Measurements from ENCODE around the gene STT3B. TPM values are rescaled to one million over a fixed set of nuclear protein-coding genes. Genes with fewer than 3 reads are reported as not detected.

Gene STT3B
- total RNA-seq (106 and 124 TPM in 2 replicates), polyA plus RNA-seq (105 and 113 TPM in 2 replicates)

GRCh38 chr3:31532587-31533168 lies at the start of gene STT3B:
Gene STT3B (plus strand): TSS chr3:31532925. CDS start chr3:31532999, 74 bp downstream.
- Histone ChIP-seq H3K9me3 (ENCODE audit: low read depth) (no peaks in the 10 kb centered on the region), H3K27me3 (no peaks in the 10 kb centered on the region), H3K4me3 (peak within 1 kb of the TSS; percentile 87), H3K27ac (peak within 1 kb of the TSS; percentile 95), H3K36me3 (no peaks in the 10 kb centered on the region), H3K4me1 (ENCODE audit: low read depth) (peaks cover 27% of the 10 kb centered on the region)
- peak; percentile 71 to 90 for DNase-seq (ENCODE audit: low read depth in 1 of 2, low spot score in 1 of 2)
- TF ChIP-seq, protein P1, sequence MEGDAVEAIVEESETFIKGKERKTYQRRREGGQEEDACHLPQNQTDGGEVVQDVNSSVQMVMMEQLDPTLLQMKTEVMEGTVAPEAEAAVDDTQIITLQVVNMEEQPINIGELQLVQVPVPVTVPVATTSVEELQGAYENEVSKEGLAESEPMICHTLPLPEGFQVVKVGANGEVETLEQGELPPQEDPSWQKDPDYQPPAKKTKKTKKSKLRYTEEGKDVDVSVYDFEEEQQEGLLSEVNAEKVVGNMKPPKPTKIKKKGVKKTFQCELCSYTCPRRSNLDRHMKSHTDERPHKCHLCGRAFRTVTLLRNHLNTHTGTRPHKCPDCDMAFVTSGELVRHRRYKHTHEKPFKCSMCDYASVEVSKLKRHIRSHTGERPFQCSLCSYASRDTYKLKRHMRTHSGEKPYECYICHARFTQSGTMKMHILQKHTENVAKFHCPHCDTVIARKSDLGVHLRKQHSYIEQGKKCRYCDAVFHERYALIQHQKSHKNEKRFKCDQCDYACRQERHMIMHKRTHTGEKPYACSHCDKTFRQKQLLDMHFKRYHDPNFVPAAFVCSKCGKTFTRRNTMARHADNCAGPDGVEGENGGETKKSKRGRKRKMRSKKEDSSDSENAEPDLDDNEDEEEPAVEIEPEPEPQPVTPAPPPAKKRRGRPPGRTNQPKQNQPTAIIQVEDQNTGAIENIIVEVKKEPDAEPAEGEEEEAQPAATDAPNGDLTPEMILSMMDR (IDR thresholded peaks at IDR 0.05; ENCODE audit: low read depth, low read length) = no peak

DNA sequence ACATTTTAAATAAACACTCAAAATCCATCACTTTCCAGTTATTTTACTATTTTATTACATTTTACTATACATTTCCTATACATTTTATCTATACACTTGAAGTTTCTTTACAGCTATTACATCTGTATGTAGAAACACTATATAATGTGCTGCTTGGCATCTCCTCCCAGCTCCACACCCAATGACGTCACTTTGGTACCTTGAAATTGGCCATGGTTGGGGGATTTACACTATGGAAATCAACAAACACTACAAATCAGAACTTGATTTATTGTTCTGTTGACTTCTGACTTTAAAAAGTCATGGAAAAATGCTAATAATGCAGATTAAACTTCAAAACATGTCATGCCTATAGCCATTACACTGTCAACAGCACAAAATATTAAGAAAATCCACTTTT lies 48.9 kb upstream of the STT3B start:
- no peak overlapping the region for H3K4me3 ChIP-seq
- no peaks in the 10 kb centered on the region for H3K9me3 ChIP-seq (ENCODE audit: low read depth)
- no peak for DNase-seq (ENCODE audit: low read depth in 1 of 2, low spot score in 1 of 2)
- no peaks in the 10 kb centered on the region for H3K27me3 ChIP-seq
- H3K27ac ChIP-seq = no peak overlapping the region
- TF ChIP-seq, protein P1 (IDR thresholded peaks at IDR 0.05; ENCODE audit: low read depth, low read length) = no peak
- H3K36me3 ChIP-seq = no peaks in the 10 kb centered on the region
- no peaks in the 10 kb centered on the region for H3K4me1 ChIP-seq (ENCODE audit: low read depth)

GRCh38 chr3:31485196-31485595 lies 47.5 kb upstream of the STT3B start:
- H3K27me3 ChIP-seq = no peaks in the 10 kb centered on the region
- H3K4me1 ChIP-seq (ENCODE audit: low read depth) = no peaks in the 10 kb centered on the region
- no peaks in the 10 kb centered on the region for H3K36me3 ChIP-seq
- TF ChIP-seq, protein P1 (IDR thresholded peaks at IDR 0.05; ENCODE audit: low read depth, low read length) = no peak
- no peak for DNase-seq (ENCODE audit: low read depth in 1 of 2, low spot score in 1 of 2)
- H3K27ac ChIP-seq = no peak overlapping the region
- H3K9me3 ChIP-seq (ENCODE audit: low read depth) = no peaks in the 10 kb centered on the region
- H3K4me3 ChIP-seq = no peak overlapping the region

- no peak overlapping the region for H3K27ac ChIP-seq
- H3K27me3 ChIP-seq = no peaks in the 10 kb centered on the region
- TF ChIP-seq, protein P1 (IDR thresholded peaks at IDR 0.05; ENCODE audit: low read depth, low read length) = no peak
- no peak overlapping the region for H3K4me3 ChIP-seq
- no peak for DNase-seq (ENCODE audit: low read depth in 1 of 2, low spot score in 1 of 2)
- H3K4me1 ChIP-seq (ENCODE audit: low read depth) = no peaks in the 10 kb centered on the region
- no peaks in the 10 kb centered on the region for H3K9me3 ChIP-seq (ENCODE audit: low read depth)
- no peaks in the 10 kb centered on the region for H3K36me3 ChIP-seq
These were observed 45.7 kb upstream of the STT3B start for GRCh38 chr3:31486865-31487533.

DNA sequence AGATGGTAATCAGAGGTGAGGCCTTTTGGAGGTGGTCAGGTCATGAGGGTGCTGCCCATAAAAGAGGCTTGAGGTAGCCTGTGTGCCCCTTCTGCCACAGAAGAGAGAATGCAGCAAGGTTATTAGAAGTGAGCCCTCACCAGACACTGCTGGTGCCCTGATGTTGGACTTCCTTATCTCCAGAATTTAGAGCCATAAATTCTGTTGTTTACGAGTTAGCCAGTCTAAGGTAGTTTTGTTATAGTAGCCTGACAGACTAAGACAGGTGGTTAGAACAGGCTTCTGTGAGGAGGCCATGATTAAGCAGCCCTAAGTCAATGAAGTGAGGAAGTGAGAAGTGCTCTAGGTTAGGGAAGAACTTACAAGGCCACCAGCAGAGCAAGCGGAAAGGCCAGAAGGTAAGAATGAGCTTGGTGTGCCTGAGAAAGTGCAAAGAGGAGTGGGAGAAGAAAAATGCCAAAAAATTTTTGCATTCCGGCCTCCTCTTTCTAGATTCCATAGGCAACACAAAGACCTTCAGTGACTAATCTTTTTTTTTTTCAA lies 44.2 kb upstream of the STT3B start:
- Histone ChIP-seq H3K9me3 (ENCODE audit: low read depth) (no peaks in the 10 kb centered on the region), H3K4me3 (no peak overlapping the region), H3K27ac (no peak overlapping the region), H3K27me3 (no peaks in the 10 kb centered on the region), H3K36me3 (no peaks in the 10 kb centered on the region), H3K4me1 (ENCODE audit: low read depth) (no peaks in the 10 kb centered on the region)
- TF ChIP-seq, protein P1 (IDR thresholded peaks at IDR 0.05; ENCODE audit: low read depth, low read length) = no peak
- DNase-seq (ENCODE audit: low read depth in 1 of 2, low spot score in 1 of 2) = no peak

All from cardiac muscle cell (in vitro differentiated cells and primary cell).